Fibroblast of pulmonary artery (primary cell): ENCODE measurements around the gene FAM200B.
A peak's percentile ranks its signal among the peaks of the same experiment; 100 is the strongest.

Source experiments
- DNase-seq: peaks from one replicate; pipeline ENCODE4 v3.0.0-alpha.2; 2010; ENCODE audit warnings: low read depth
- H3K4me3 ChIP-seq: replicated peaks from 2 replicates; pipeline ENCODE4 v1.5.1; 2011; ENCODE audit warnings: low read depth, mild to moderate bottlenecking, control low read depth, low read length, moderate library complexity
- CTCF ChIP-seq: IDR thresholded peaks from 2 replicates; pipeline ENCODE4 v1.5.1; 2011; ENCODE audit warnings: mild to moderate bottlenecking, control low read depth, low read length, inconsistent platforms; ENCODE audit errors: missing control alignments

FAM200B gene

GRCh38 chr4:15717657-15718416 lies 36.2 kb downstream of the FAM200B start:
- no peak for TF ChIP-seq CTCF
- no peak for DNase-seq
- no peak overlapping the region for H3K4me3 ChIP-seq

- TF ChIP-seq CTCF, result no peak
- DNase-seq, result no peak
- H3K4me3 ChIP-seq, result no peak overlapping the region
These were observed 36.8 kb downstream of the FAM200B start for GRCh38 chr4:15718465-15718864.

- H3K4me3 ChIP-seq, result no peak overlapping the region
- DNase-seq, result no peak
- TF ChIP-seq CTCF, result no peak
These were observed 37.3 kb downstream of the FAM200B start for GRCh38 chr4:15718959-15719358.

GRCh38 chr4:15719506-15719905 lies 37.9 kb downstream of the FAM200B start:
- TF ChIP-seq CTCF, result no peak
- DNase-seq, result peak; percentile 69
- H3K4me3 ChIP-seq, result no peak overlapping the region

GRCh38 chr4:15720851-15721250 lies 39.2 kb downstream of the FAM200B start:
- no peak overlapping the region for H3K4me3 ChIP-seq
- no peak for TF ChIP-seq CTCF
- DNase-seq, result no peak

GRCh38 chr4:15725608-15726007 lies 44.0 kb downstream of the FAM200B start:
- peak; percentile 14 for DNase-seq
- no peak for TF ChIP-seq CTCF
- no peak overlapping the region for H3K4me3 ChIP-seq
